Esophagus (tissue), 2 donors: Measurements from ENCODE around the gene ALCAM. TPM values are rescaled to one million over a fixed set of nuclear protein-coding genes. Genes with fewer than 3 reads are reported as not detected.

ENCODE experiments used
- H3K27ac ChIP-seq, 2 donors: one replicate each; pipeline ENCODE4 v1.5.1; 2013; ENCODE audit warnings: low read depth in 2 of 2, mild to moderate bottlenecking in 2 of 2, inconsistent platforms in 1 of 2, low read length in 1 of 2, moderate library complexity in 1 of 2
- H3K27me3 ChIP-seq, 2 donors: one replicate each; pipeline ENCODE4 v1.6.1; 2013; ENCODE audit warnings: low read length in 2 of 2, control low read depth in 1 of 2, mild to moderate bottlenecking in 1 of 2; ENCODE audit not compliant: insufficient read depth in 2 of 2, control insufficient read depth in 1 of 2
- H3K36me3 ChIP-seq, 2 donors: one replicate each; pipeline ENCODE4 v1.6.1; 2013; ENCODE audit warnings: low read length in 1 of 2; ENCODE audit not compliant: control insufficient read depth in 2 of 2, insufficient read depth in 2 of 2
- H3K4me1 ChIP-seq, 2 donors: one replicate each; pipeline ENCODE4 v1.6.1; 2013; ENCODE audit warnings: low read length in 1 of 2; ENCODE audit not compliant: control insufficient read depth in 2 of 2, insufficient read depth in 2 of 2
- H3K4me3 ChIP-seq, 2 donors: one replicate each; pipeline ENCODE4 v1.5.1; 2013; ENCODE audit warnings: low read length in 2 of 2, mild to moderate bottlenecking in 2 of 2, low read depth in 1 of 2, moderate library complexity in 1 of 2
- H3K9me3 ChIP-seq, 2 donors: one replicate each; pipeline ENCODE4 v1.6.1; 2013; ENCODE audit warnings: mild to moderate bottlenecking in 2 of 2, low read depth in 1 of 2, low read length in 1 of 2, moderate library complexity in 1 of 2; ENCODE audit not compliant: control insufficient read depth in 2 of 2, insufficient read depth in 1 of 2
- WGBS, 2 donors: extraction: QIAGEN DNeasy Blood & Tissue Kit; methylation state at CpG; one replicate each; pipeline ENCODE4 v1.1.7; 2013; 5-methylcytosine and 5-hydroxymethylcytosine counted together
- polyA plus RNA-seq, 2 donors: library from polyadenylated mRNA; stranded (reverse); fragments of 200-250 nt; gene quantifications; one replicate each; pipeline ENCODE4 v1.2.3, GENCODE V29; 2013
- donor health status: healthy with polysubstance abuse.
- donor health status: Bipolar disorder and iron deficiency.

Gene ALCAM
- polyA plus RNA-seq, 2 donors = 3.3 to 5.4 TPM

DNA sequence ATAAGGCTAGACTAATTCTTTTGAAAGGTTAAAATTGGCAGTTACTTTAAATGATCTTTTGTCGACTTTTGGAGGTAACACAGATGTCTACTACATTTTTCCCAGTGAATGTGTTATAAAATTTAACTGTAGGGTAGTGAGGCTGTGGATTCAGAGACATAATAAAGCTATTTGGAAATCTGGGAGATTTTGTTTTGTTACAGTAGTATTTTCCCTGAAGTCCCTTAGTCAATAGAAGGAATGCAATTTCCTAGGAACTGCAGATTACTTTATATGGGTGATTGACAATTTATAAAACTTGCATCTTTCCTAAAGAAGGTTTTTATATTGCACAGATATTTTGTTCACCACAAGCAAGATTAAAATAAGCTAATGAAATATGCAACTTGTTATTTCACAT, 96.9 kb downstream of the ALCAM start:
- WGBS, 2 donors = 74 to 79% methylated on average over 1 of the region's 1 CpG
- Histone ChIP-seq H3K27me3 (no peaks in the 10 kb centered on the region), H3K9me3 (no peaks in the 10 kb centered on the region), H3K27ac (no peak overlapping the region), H3K4me1 (no peaks in the 10 kb centered on the region), H3K36me3 (no peaks in the 10 kb centered on the region), H3K4me3 (no peak overlapping the region)

DNA sequence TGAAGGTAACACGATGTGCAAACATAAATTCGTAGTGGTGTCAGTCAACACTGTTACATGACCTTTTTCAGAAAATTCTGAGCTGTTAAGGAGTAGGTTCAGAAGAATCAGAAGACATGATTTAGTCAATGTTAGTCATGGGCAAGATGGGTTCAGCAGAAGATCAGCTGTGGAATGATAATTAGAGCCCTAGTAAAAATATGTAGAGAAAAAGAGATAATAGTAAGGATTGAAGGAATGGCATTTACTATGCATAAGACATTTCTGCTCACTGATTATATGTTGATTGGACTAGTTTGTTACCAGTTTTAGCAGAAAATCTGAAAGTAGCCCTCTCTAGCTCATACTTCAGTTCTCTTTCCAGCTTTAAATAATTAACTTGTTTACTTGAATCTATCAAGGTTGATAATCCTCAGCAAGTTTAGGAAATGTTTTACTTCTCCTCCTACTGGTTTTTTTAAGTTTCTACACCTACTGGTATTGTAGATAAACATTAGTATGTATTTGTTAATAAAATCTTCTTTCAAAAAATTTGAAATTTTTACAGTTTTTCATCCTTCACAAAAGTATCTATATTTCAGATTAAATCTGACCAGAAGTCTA, 98.6 kb downstream of the ALCAM start:
- no peaks in the 10 kb centered on the region for H3K36me3 ChIP-seq
- no peaks in the 10 kb centered on the region for H3K4me1 ChIP-seq
- no peaks in the 10 kb centered on the region for H3K9me3 ChIP-seq
- H3K27me3 ChIP-seq = no peaks in the 10 kb centered on the region
- WGBS, 2 donors = 80 to 86% methylated on average over 2 of the region's 2 CpGs
- H3K4me3 ChIP-seq = no peak overlapping the region
- H3K27ac ChIP-seq = no peak overlapping the region

DNA sequence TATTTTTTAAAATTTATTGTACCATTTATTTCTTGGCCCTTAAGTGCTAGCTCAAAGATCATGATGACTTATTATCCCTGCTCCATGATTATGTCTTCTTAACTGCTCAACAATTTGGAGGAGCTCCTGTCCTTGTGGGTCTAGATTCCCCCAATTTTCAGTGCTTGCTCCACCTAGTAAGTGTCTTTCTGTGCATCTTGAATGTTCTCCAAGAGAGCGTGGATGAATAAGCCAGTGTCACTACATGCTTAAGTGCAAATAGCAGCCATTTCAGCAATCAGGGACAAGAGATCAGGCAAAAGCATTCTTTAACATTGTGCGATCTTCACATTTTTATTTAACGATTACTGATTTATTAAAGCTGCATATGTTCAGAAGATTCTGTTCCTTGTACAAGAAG, 99.4 kb downstream of the ALCAM start:
- 93 to 98% methylated on average over 3 of the region's 3 CpGs for WGBS, 2 donors

DNA sequence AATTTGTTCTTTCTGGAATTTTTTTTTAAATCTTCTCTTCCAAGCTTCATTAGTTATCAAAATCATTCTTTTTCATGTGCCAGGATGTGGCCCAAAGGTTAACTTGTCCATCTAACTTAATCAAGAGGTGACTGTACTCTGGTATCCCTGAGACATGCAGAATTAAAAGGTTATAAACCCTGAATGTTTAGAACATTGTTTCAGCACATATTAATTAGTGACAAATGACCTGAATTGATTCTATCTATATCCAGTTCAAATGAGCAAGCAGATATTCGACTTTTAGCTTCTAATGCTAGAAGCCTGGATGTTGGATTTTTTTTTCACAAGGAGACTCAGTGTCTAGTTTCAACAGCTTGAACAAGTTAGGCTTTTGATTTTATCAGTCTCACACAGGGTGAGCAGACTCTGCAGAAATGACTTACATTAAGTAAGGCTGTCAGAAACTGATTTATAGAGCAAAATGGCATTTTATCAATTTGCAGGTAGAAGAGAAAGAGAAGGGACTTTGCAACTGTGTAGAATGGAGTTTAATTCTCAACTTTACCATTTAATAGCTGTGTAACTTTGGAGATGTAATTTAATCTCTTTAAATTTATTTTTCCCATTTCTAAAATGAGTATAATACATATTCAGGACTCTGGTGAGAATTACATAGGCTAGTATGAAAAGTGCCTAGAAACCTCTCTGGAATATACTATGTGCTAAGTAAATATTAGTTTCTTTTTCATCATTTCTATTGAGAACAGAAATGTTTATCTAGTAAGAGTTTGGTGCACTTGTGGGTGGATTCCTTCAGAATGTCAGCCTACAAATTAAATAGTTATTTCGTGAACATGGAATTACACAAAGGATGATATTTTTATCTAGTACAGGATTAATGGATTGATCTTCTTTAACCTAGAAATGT, 100.0 kb downstream of the ALCAM start:
- WGBS, 2 donors = 44% methylated on average over 2 of the region's 2 CpGs
- no peak overlapping the region for H3K27ac ChIP-seq
- H3K4me1 ChIP-seq = no peaks in the 10 kb centered on the region
- no peaks in the 10 kb centered on the region for H3K36me3 ChIP-seq
- H3K4me3 ChIP-seq = no peak overlapping the region
- H3K27me3 ChIP-seq = no peaks in the 10 kb centered on the region
- H3K9me3 ChIP-seq = no peaks in the 10 kb centered on the region

More for the DNA sequence above, 99.4 kb downstream of the ALCAM start:
- Histone ChIP-seq H3K27me3 (no peaks in the 10 kb centered on the region), H3K36me3 (no peaks in the 10 kb centered on the region), H3K9me3 (no peaks in the 10 kb centered on the region), H3K27ac (no peak overlapping the region), H3K4me3 (no peak overlapping the region), H3K4me1 (no peaks in the 10 kb centered on the region)

DNA sequence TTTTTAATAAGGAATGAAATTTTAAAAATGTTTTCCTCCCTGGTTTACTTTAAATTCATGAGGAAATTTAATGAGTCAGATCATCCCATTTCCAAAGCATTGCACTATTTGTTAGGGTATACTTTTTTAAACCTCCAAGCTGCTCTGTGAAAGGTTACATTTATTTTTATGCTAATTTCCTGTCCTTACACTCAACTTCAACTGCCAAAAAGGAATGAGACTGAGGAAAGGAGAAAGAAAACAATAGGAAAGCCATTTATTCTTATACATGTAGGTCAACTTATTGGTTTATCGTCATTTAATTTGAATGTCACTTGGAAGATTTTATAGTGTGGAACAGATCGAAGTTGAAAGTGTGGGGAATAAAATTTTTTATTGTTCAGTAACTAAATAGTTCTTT, 104.1 kb downstream of the ALCAM start:
- Histone ChIP-seq H3K27ac (no peak overlapping the region), H3K9me3 (no peaks in the 10 kb centered on the region), H3K4me3 (no peak overlapping the region), H3K36me3 (no peaks in the 10 kb centered on the region), H3K4me1 (no peaks in the 10 kb centered on the region), H3K27me3 (no peaks in the 10 kb centered on the region)
- WGBS, 2 donors = 90 to 95% methylated on average over 2 of the region's 2 CpGs

DNA sequence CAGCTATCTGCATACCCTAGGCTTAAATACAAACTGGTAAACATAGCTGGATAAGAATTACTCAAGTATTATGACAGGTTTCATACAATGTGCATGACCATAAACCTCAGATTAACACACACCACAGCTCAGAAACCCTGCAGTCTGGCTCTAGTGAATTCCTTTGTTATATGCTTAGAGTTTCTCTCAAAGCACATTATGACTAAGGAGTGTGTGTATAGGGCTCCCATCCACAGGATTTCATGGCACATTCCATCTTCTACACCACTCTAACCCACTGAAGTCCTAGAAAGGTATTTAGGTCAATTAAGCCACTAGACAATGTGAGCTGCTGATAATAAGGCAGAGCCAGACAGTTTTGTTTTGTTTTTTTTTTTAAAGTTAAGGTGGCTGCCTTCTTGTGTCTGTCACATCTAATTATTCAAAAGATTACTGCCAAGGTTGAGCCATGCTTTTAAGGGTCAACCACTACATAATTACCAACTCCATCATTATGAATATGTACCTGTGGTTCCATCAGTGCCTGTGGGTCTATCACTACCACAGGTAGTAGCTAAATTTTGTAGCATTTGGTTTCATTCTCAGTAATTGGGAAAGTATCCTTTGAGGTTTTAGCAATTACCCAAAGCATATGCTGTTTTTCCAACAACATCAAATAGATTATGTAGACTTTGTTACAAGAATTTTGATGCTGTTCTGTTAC, 107.0 kb downstream of the ALCAM start:
- H3K4me1 ChIP-seq = no peaks in the 10 kb centered on the region
- H3K27me3 ChIP-seq = no peaks in the 10 kb centered on the region
- no peaks in the 10 kb centered on the region for H3K36me3 ChIP-seq
- H3K4me3 ChIP-seq = no peak overlapping the region
- no peaks in the 10 kb centered on the region for H3K9me3 ChIP-seq
- no peak overlapping the region for H3K27ac ChIP-seq

DNA sequence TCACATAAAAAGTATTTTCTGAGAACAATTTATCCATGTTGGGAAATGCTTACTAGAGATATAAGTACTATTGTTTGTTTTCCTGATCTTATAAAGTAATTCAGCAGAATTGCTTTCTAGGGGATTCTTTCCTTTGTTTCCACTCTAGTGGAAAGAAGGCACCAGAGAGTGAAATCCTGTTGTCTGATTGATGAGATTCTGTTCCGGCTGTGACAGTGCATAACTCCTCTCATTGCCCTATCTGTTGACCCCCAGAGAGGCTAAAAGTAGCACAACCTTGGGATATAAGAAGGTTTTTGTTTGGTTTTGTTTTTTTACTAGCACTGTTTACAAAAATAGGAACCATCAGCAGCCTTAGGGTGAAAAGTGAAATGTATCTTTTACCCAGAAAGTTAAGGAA, 114.1 kb downstream of the ALCAM start:
- H3K4me1 ChIP-seq = no peaks in the 10 kb centered on the region
- H3K27me3 ChIP-seq = no peaks in the 10 kb centered on the region
- H3K36me3 ChIP-seq = no peaks in the 10 kb centered on the region
- no peak overlapping the region for H3K27ac ChIP-seq
- 59 to 69% methylated on average over 1 of the region's 1 CpG for WGBS, 2 donors
- H3K4me3 ChIP-seq = no peak overlapping the region
- no peaks in the 10 kb centered on the region for H3K9me3 ChIP-seq

DNA sequence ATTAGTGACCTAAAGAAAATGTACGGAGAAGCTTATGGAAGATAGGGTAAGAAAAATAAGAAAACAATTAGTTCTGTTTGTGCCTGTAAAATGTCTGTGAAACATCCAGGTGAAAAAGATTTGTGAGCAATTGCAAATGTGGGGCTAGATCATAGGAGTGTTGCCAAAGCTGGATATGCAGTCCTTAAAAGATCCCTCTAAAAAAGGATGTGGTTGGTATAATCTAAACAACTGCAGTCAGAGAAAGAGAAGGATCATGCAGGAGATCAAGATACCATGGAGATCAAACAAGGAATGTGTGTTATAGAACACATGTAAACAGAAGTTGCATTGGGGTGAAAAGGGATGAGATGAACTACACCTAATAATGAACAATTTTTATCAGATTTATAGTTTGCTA, 116.8 kb downstream of the ALCAM start:
- Histone ChIP-seq H3K9me3 (no peaks in the 10 kb centered on the region), H3K27me3 (no peaks in the 10 kb centered on the region), H3K27ac (no peak overlapping the region), H3K4me1 (no peaks in the 10 kb centered on the region), H3K36me3 (no peaks in the 10 kb centered on the region), H3K4me3 (no peak overlapping the region)
- WGBS, 2 donors = 44 to 84% methylated on average over 1 of the region's 1 CpG

DNA sequence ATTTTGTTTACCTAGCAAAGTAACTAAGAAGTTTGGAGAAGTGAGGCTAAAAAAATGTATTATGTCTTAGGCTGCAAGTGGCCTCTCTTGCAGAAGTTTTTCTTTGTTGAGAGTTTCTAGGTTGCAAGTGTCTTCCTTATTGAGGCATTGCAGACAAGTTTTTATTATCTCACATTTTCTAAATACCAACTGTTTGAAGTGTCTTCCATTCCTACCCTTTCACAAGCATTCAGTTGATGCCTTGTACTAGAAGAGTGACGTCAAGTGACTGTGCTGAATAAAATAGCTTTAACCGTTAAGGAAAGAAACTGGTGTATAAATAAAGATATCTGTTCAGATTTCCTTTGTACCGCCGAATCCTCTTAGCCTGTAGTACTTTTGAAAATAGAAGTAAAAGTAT, 123.3 kb downstream of the ALCAM start:
- H3K27me3 ChIP-seq = no peaks in the 10 kb centered on the region
- H3K27ac ChIP-seq = no peak overlapping the region
- no peaks in the 10 kb centered on the region for H3K4me1 ChIP-seq
- no peaks in the 10 kb centered on the region for H3K36me3 ChIP-seq
- H3K9me3 ChIP-seq = peaks cover 0 to 7% of the 10 kb centered on the region in 2 donors
- WGBS, 2 donors = 95% methylated on average over 4 of the region's 4 CpGs
- H3K4me3 ChIP-seq = no peak overlapping the region
